Endothelial cell of umbilical vein (primary cell): ENCODE data around the gene TCF7. TPM values are rescaled to one million over a fixed set of nuclear protein-coding genes. Genes with fewer than 3 reads are reported as not detected.

ENCODE experiments used
- BruUV-seq: library from RNA; stranded (reverse); fragments of 400-500 nt; replicated peaks from 2 replicates; lab custom pipeline; 2021; lab: Mats Ljungman, UMichigan
- CTCF ChIA-PET: fragments of 300-600, 350-600 bp; sonication (Branson Sonifier 250); formaldehyde crosslinking; loops from one replicate; lab custom pipeline; 2021; ENCODE audit warnings: antibody characterized with exemption, inconsistent platforms; lab: Charles Lee
- POLR2A ChIA-PET: fragments of 300-600, 350-600 bp; sonication (Branson Sonifier 250); formaldehyde crosslinking; loops from one replicate; lab custom pipeline; 2021; ENCODE audit warnings: antibody characterized with exemption, inconsistent platforms; lab: Charles Lee
- DNase-seq: peaks from one replicate; pipeline ENCODE4 v3.0.0-alpha.2; 2011; ENCODE audit warnings: low read depth, low spot score
- FAIRE-seq: peaks from 2 replicates; lab custom pipeline; 2011; peaks lifted over from hg19 to GRCh38; lab: Jason Lieb, UNC
- H2AFZ ChIP-seq: 2 replicates; pipeline ENCODE4 v1.6.0; 2012; ENCODE audit warnings: low read depth, low read length, control low read depth, inconsistent platforms
- H3K27ac ChIP-seq: 2 replicates; pipeline ENCODE4 v1.5.1; 2011; ENCODE audit warnings: low read depth, mild to moderate bottlenecking, control low read depth, low read length, moderate library complexity; ENCODE audit not compliant: insufficient read depth
- H3K27me3 ChIP-seq, 2 experiments: 2 replicates each; pipeline versions ENCODE4 v1.6.0 to v1.6.1; 2011; ENCODE audit warnings: low read length in 2 of 2, mixed read lengths in 1 of 2; ENCODE audit not compliant: control insufficient read depth in 2 of 2, insufficient read depth in 2 of 2
- H3K36me3 ChIP-seq, 2 experiments: 2 replicates in 1 of 2; 3 replicates in 1 of 2; pipeline ENCODE4 v1.5.1; 2011; ENCODE audit warnings: low read length in 2 of 2, mild to moderate bottlenecking in 1 of 2, moderate library complexity in 1 of 2; ENCODE audit not compliant: control insufficient read depth in 2 of 2, insufficient read depth in 2 of 2; ENCODE audit errors: extremely low read depth in 1 of 2
- H3K4me1 ChIP-seq: 3 replicates; pipeline ENCODE4 v1.5.1; 2011; ENCODE audit warnings: mild to moderate bottlenecking, low read length; ENCODE audit not compliant: control insufficient read depth, insufficient read depth; ENCODE audit errors: extremely low read depth
- H3K4me2 ChIP-seq: 2 replicates; pipeline ENCODE4 v1.6.1; 2011; ENCODE audit warnings: low read length, control low read depth, mixed read lengths; ENCODE audit not compliant: insufficient read depth
- H3K4me3 ChIP-seq, 3 experiments: fragments of 200-600 bp in 1 of 3; sonication (generic), shearing (Covaris generic) in 1 of 3; replicated peaks in 1 of 3; 2 replicates each; pipeline ENCODE4 v1.5.1; 2011 to 2016; ENCODE audit warnings: control low read depth in 3 of 3, low read length in 3 of 3, mild to moderate bottlenecking in 2 of 3, inconsistent platforms in 1 of 3, low read depth in 1 of 3, moderate library complexity in 1 of 3; ENCODE audit not compliant: insufficient read depth in 1 of 3
- H3K79me2 ChIP-seq: 2 replicates; pipeline ENCODE4 v1.6.0; 2012; ENCODE audit warnings: low read length, inconsistent platforms; ENCODE audit not compliant: control insufficient read depth, insufficient read depth
- H3K9ac ChIP-seq: replicated peaks from 2 replicates; pipeline ENCODE3; 2011; ENCODE audit warnings: low read length, control low read depth; ENCODE audit not compliant: insufficient read depth; ENCODE audit errors: extremely low read depth
- H3K9me1 ChIP-seq: replicated peaks from 3 replicates; pipeline ENCODE4 v1.6.0; 2011; ENCODE audit warnings: mild to moderate bottlenecking, low read length; ENCODE audit not compliant: control insufficient read depth, insufficient read depth; ENCODE audit errors: extremely low read depth
- H3K9me3 ChIP-seq: replicated peaks from 2 replicates; pipeline ENCODE4 v1.5.1; 2012; ENCODE audit warnings: low read length, inconsistent platforms; ENCODE audit not compliant: control insufficient read depth, insufficient read depth
- H4K20me1 ChIP-seq: replicated peaks from 2 replicates; pipeline ENCODE3; 2011; ENCODE audit warnings: mild to moderate bottlenecking, low read length; ENCODE audit not compliant: control insufficient read depth, insufficient read depth; ENCODE audit errors: extremely low read depth
- CTCF ChIP-seq, 2 donors: IDR thresholded peaks; 1 replicate in 1 of 2; 2 replicates in 1 of 2; pipeline ENCODE4 v1.5.1; 2011; ENCODE audit warnings: low read length in 2 of 2, mild to moderate bottlenecking in 2 of 2, moderate library complexity in 2 of 2, control low read depth in 1 of 2, inconsistent platforms in 1 of 2, low read depth in 1 of 2; ENCODE audit not compliant: insufficient read depth in 1 of 2; ENCODE audit errors: extremely low read depth in 1 of 2
- EZH2 ChIP-seq: IDR thresholded peaks from 2 replicates; pipeline ENCODE4 v1.6.1; 2012; ENCODE audit warnings: borderline replicate concordance, low read depth, mild to moderate bottlenecking, moderate library complexity, low read length, inconsistent platforms; ENCODE audit not compliant: severe bottlenecking
- FOS ChIP-seq: IDR thresholded peaks from 2 replicates; pipeline ENCODE4 v1.6.1; 2011; ENCODE audit warnings: mild to moderate bottlenecking, low read length, moderate library complexity, borderline replicate concordance; ENCODE audit not compliant: insufficient read depth
- GATA2 ChIP-seq: IDR thresholded peaks from 2 replicates; pipeline ENCODE4 v1.7.0; 2011; ENCODE audit warnings: low read depth, mild to moderate bottlenecking, moderate library complexity, mixed read lengths, low read length; ENCODE audit not compliant: insufficient read length, insufficient read depth
- JUN ChIP-seq: IDR thresholded peaks from 2 replicates; pipeline ENCODE4 v1.6.1; 2011; ENCODE audit warnings: borderline replicate concordance, low read depth; ENCODE audit not compliant: insufficient read length, insufficient read depth
- MAX ChIP-seq: IDR thresholded peaks from 2 replicates; pipeline ENCODE4 v1.6.1; 2011; ENCODE audit not compliant: insufficient read depth, insufficient read length
- MYC ChIP-seq: IDR thresholded peaks from one replicate; pipeline ENCODE4 v1.6.1; 2011; ENCODE audit warnings: mild to moderate bottlenecking, low read depth, low read length
- POLR2A ChIP-seq: IDR thresholded peaks from 2 replicates; pipeline ENCODE4 v1.6.1; 2012; ENCODE audit warnings: low read depth, mild to moderate bottlenecking, control low read depth, low read length
- POLR2AphosphoS5 ChIP-seq: IDR thresholded peaks from 2 replicates; pipeline ENCODE4 v1.6.1; 2012; ENCODE audit warnings: low read depth, mild to moderate bottlenecking, control low read depth, low read length, moderate library complexity; ENCODE audit not compliant: insufficient read depth
- dilution Hi-C: fragments of 300-500 bp; cut with MboI; formaldehyde crosslinking; loops from one replicate; pipeline ENCODE4 v1.15.0; 2019; ENCODE audit warnings: low sequenced_read_pairs; ENCODE audit not compliant: extremely low pct_ligation_motif_present
- intact Hi-C: fragments of 100-400 bp; cut with micrococcal nuclease; formaldehyde crosslinking; loops from one replicate; pipeline ENCODE4 v1.10.0; 2022
- polyA plus RNA-seq, 4 experiments: library from polyadenylated mRNA; depleted of rRNA in 3 of 4; stranded (reverse) in 3 of 4; unstranded in 1 of 4; fragments of >200 nt; gene quantifications; 2 replicates each; pipeline versions ENCODE4 v1.2.1 to v1.2.3, GENCODE V29; 2011 to 2012; ENCODE audit warnings: missing spikeins in 1 of 4
- total RNA-seq: library from RNA; stranded (reverse); gene quantifications from 2 replicates; pipeline ENCODE4 v1.2.3, GENCODE V29; 2021

TCF7 gene
- total and polyA plus RNA-seq, 2 donors (not counting 3 experiments of a cell fraction or from before 2014, with no cell fraction given) = 1.8 to 2.5 TPM

- BruUV-seq = no TSS peak
- intact Hi-C loops = no loop called here
- Histone ChIP-seq H3K36me3 (peaks cover 9 to 32% of the 10 kb centered on the region in 2 experiments), H3K27ac (no peak overlapping the region), H3K27me3 (no peaks in the 10 kb centered on the region), H3K4me3 (no peak overlapping the region), H3K4me2 (no peak overlapping the region), H3K9me3 (no peaks in the 10 kb centered on the region), H3K9me1 (no peaks in the 10 kb centered on the region), H3K79me2 (peaks cover 83% of the 10 kb centered on the region), H3K4me1 (peaks cover 14% of the 10 kb centered on the region), H2AFZ (no peak overlapping the region), H4K20me1 (peaks cover 23% of the 10 kb centered on the region), H3K9ac (no peak overlapping the region)
- ChIA-PET CTCF (no interaction called here), POLR2A (no interaction called here)
- no peak for DNase-seq
- FAIRE-seq = no peak
- no peak for TF ChIP-seq POLR2AphosphoS5
- no peak for TF ChIP-seq JUN
- no peak for TF ChIP-seq EZH2
- no peak for TF ChIP-seq POLR2A
- TF ChIP-seq FOS = no peak
- TF ChIP-seq MYC = no peak
- no peak for TF ChIP-seq CTCF (IDR thresholded peaks at IDR 0.05; ENCODE audit: extremely low read depth in 1 of 2, insufficient read depth in 1 of 2, low read depth in 1 of 2, low read length in 2 of 2)
- TF ChIP-seq GATA2 = no peak
- TF ChIP-seq MAX = no peak
- dilution Hi-C loops = no loop called here
Observed at GRCh38 chr5:134171972-134172371, 57.5 kb downstream of the TCF7 start.
